Ovary (tissue), 3 donors: ENCODE results near the gene RANBP1.

ENCODE experiments used
- CTCF ChIP-seq, 3 donors: fragments of 450-650 bp in 2 of 3; fragments of 200-600 bp in 1 of 3; IDR thresholded peaks; one replicate each; pipeline versions ENCODE4 v1.5.1 to v1.8.0; 2016 to 2022; ENCODE audit warnings: antibody characterized with exemption in 3 of 3, mild to moderate bottlenecking in 1 of 3
- EP300 ChIP-seq: sonication (generic); formaldehyde crosslinking; IDR thresholded peaks from one replicate; pipeline ENCODE4 v1.6.1; 2017; ENCODE audit warnings: antibody characterized with exemption
- donor health status: DM: no; HTN: no; CAD: no.

GRCh38 chr22:20095521-20095920, 20.4 kb upstream of the RANBP1 start:
- no peak for TF ChIP-seq CTCF (IDR thresholded peaks at IDR 0.05)
- no peak for TF ChIP-seq EP300
